Measurements from ENCODE around the gene ALLC.

GRCh38 chr2:3633089-3633981 lies 24.7 kb upstream of the ALLC start:
- TF ChIP-seq POLR2AphosphoS5 (IDR thresholded peaks at IDR 0.05; ENCODE audit: low read depth, low read length) (no peak), TAF1 (IDR thresholded peaks at IDR 0.05; ENCODE audit: borderline replicate concordance, insufficient read depth, low read length) (no peak), REST (IDR thresholded peaks at IDR 0.05; ENCODE audit: insufficient read depth in 1 of 2, low read depth in 2 of 2, low read length in 2 of 2) (no peak)
